Hepatocyte (in vitro differentiated cells): Measurements from ENCODE around the gene CAMK1.

ENCODE experiments used
- CTCF ChIP-seq: fragments of 200-600 bp; sonication (generic); IDR thresholded peaks from 2 replicates; pipeline ENCODE4 v1.5.1; 2016; ENCODE audit warnings: antibody characterized with exemption, mild to moderate bottlenecking; ENCODE audit not compliant: poor library complexity
- EZH2 ChIP-seq: fragments of 200-600 bp; sonication (generic); IDR thresholded peaks from 2 replicates; pipeline ENCODE4 v1.6.1; 2016; ENCODE audit warnings: antibody characterized with exemption, mild to moderate bottlenecking, borderline replicate concordance
- EZH2phosphoT487 ChIP-seq: fragments of 200-600 bp; sonication (generic); IDR thresholded peaks from one replicate; pipeline ENCODE4 v1.6.1; 2018; ENCODE audit warnings: antibody characterized with exemption, mild to moderate bottlenecking, low read depth, moderate library complexity; ENCODE audit not compliant: unreplicated experiment, severe bottlenecking

GRCh38 chr3:9782770-9783169 is 13.0 kb upstream of the CAMK1 start:
- TF ChIP-seq CTCF (no peak), EZH2phosphoT487 (no peak), EZH2 (no peak)
